GM23248 (cell line): Measurements from ENCODE around the gene SYNJ1. TPM values are rescaled to one million over a fixed set of nuclear protein-coding genes. Genes with fewer than 3 reads are reported as not detected.

Source experiments
- DNase-seq: peaks from one replicate; pipeline ENCODE4 v3.0.0-alpha.2; 2015
- H2AFZ ChIP-seq: fragments of 200-600 bp; sonication (generic); 2 replicates; pipeline ENCODE4 v1.6.1; 2016; ENCODE audit warnings: antibody characterized with exemption
- H3F3A ChIP-seq: fragments of 200-600 bp; sonication (generic); 2 replicates; pipeline ENCODE4 v1.6.1; 2016; ENCODE audit warnings: mild to moderate bottlenecking, antibody characterized with exemption, mixed run types; ENCODE audit not compliant: insufficient read depth
- H3K27ac ChIP-seq: fragments of 200-600 bp; sonication (generic); 2 replicates; pipeline ENCODE4 v1.5.1; 2016; ENCODE audit warnings: mild to moderate bottlenecking
- H3K27me3 ChIP-seq: fragments of 200-600 bp; sonication (generic); replicated peaks from 2 replicates; pipeline ENCODE4 v1.6.1; 2016; ENCODE audit warnings: mild to moderate bottlenecking; ENCODE audit not compliant: insufficient read depth
- H3K36me3 ChIP-seq: fragments of 200-600 bp; sonication (generic); 2 replicates; pipeline ENCODE4 v1.6.1; 2016; ENCODE audit warnings: low read depth, mild to moderate bottlenecking
- H3K4me1 ChIP-seq: fragments of 200-600 bp; sonication (generic); 2 replicates; pipeline ENCODE4 v1.6.1; 2016; ENCODE audit warnings: mild to moderate bottlenecking; ENCODE audit not compliant: insufficient read depth
- H3K4me2 ChIP-seq: fragments of 200-600 bp; sonication (generic); one replicate; pipeline ENCODE4 v1.6.1; 2016; ENCODE audit warnings: mild to moderate bottlenecking; ENCODE audit not compliant: unreplicated experiment
- H3K4me3 ChIP-seq: fragments of 200-600 bp; sonication (generic); 2 replicates; pipeline ENCODE4 v1.5.1; 2016; ENCODE audit warnings: mild to moderate bottlenecking
- H3K79me2 ChIP-seq: fragments of 200-600 bp; sonication (generic); 2 replicates; pipeline ENCODE4 v1.6.1; 2016; ENCODE audit warnings: mild to moderate bottlenecking; ENCODE audit not compliant: insufficient read depth
- H3K9ac ChIP-seq: fragments of 200-600 bp; sonication (generic); 2 replicates; pipeline ENCODE4 v1.6.1; 2016; ENCODE audit warnings: mild to moderate bottlenecking
- H3K9me2 ChIP-seq: fragments of 200-600 bp; sonication (generic); 2 replicates; pipeline ENCODE4 v1.6.1; 2016; ENCODE audit warnings: mixed run types, mild to moderate bottlenecking, moderate library complexity; ENCODE audit not compliant: insufficient read depth
- H3K9me3 ChIP-seq: fragments of 200-600 bp; sonication (generic); one replicate; pipeline ENCODE4 v1.6.1; 2017; ENCODE audit warnings: low read depth
- H4K20me1 ChIP-seq: fragments of 200-600 bp; sonication (generic); 2 replicates; pipeline ENCODE4 v1.6.0; 2016; ENCODE audit not compliant: insufficient read depth
- EZH2 ChIP-seq: fragments of 200-600 bp; sonication (generic); IDR thresholded peaks from 2 replicates; pipeline ENCODE4 v1.6.1; 2018; ENCODE audit warnings: antibody characterized with exemption, mild to moderate bottlenecking; ENCODE audit not compliant: insufficient read depth, poor library complexity, severe bottlenecking
- EZH2phosphoT487 ChIP-seq: fragments of 200-600 bp; sonication (generic); IDR thresholded peaks from 2 replicates; pipeline ENCODE4 v1.6.1; 2018; ENCODE audit warnings: antibody characterized with exemption, moderate library complexity, mild to moderate bottlenecking, low read depth; ENCODE audit not compliant: insufficient read depth
- WGBS, 2 experiments: methylation state at CpG; one replicate each; pipeline ENCODE4 v1.1.6; 2015 to 2017; ENCODE audit warnings: low lambda C conversion rate in 2 of 2, low coverage in 1 of 2; ENCODE audit errors: missing lambda C conversion rate in 2 of 2; 5-methylcytosine and 5-hydroxymethylcytosine counted together
- in situ Hi-C: fragments of 300-500 bp; cut with MboI; formaldehyde crosslinking; loops from 2 replicates; pipeline ENCODE4 v1.15.0; 2020
- polyA plus RNA-seq: library from polyadenylated mRNA; unstranded; fragments of >200 nt; fragmentation: Nextera tagmentation; extraction: Ambion mirVana; gene quantifications from 2 replicates; pipeline ENCODE4 v1.2.1, GENCODE V29; 2016
- total RNA-seq: library from RNA; depleted of rRNA; stranded (reverse); fragments of >200 nt; shearing (Covaris generic); gene quantifications from 2 replicates; pipeline ENCODE4 v1.2.3, GENCODE V29; 2014; rRNA removed

Gene SYNJ1
- total and polyA plus RNA-seq, 2 experiments from 2014 or later: 4.6 to 5.0 TPM

DNA sequence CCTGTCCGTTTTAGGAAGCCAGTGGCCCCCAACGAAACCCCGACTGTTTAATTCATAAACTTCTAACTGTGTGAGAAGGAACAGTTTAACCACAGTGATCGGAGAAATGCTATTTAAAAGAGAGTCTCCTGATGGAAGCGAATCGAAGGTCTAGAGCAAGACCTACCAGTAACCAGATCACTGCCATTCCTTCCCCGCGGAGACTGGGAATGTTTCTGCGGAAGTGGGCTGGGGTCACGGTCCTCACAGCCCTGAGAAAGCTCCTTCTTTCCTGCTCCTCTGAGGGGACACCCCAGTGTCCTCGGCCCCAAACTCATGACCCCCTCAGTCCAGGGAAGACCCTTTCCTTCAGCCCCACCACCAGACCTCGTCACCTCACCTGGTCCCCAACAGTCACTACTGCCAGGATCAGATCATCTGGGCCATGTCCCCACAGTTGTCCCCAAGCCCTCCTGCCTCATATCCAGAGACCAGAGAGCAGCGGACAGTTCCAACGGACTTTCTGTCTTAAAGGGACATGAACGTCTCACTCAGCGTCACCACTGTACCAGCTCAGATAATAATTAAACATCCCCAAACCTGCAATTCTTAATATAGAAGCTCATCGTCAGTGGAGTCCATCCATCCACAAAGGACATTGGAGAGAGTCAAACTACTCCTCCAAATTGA is 142.6 kb downstream of the SYNJ1 start, which contains the start of gene TCP10L:
TSS of gene TCP10L (minus strand) at position 482 of the 669 bp plus-strand sequence. CDS start 1,219 bp downstream, outside the sequence.
- Histone ChIP-seq H3K4me1 (no peaks in the 10 kb centered on the region), H3K27ac (no peak within 1 kb of the TSS), H4K20me1 (no peaks in the 10 kb centered on the region), H3K4me2 (no peak within 1 kb of the TSS), H3K9ac (no peak within 1 kb of the TSS), H3F3A (no peaks in the 10 kb centered on the region), H2AFZ (no peak within 1 kb of the TSS), H3K9me2 (no peaks in the 10 kb centered on the region), H3K27me3 (peaks cover 3% of the 10 kb centered on the region; the same call in 1 of the 2 replicates), H3K4me3 (no peak within 1 kb of the TSS), H3K9me3 (no peaks in the 10 kb centered on the region), H3K79me2 (no peaks in the 10 kb centered on the region), H3K36me3 (no peaks in the 10 kb centered on the region)
- in situ Hi-C loops: no loop called here
- DNase-seq: no peak
- 81 to 89% methylated on average over 16 to 17 of the region's 17 CpGs for WGBS, 2 experiments
- TF ChIP-seq EZH2phosphoT487: no peak
- no peak for TF ChIP-seq EZH2

DNA sequence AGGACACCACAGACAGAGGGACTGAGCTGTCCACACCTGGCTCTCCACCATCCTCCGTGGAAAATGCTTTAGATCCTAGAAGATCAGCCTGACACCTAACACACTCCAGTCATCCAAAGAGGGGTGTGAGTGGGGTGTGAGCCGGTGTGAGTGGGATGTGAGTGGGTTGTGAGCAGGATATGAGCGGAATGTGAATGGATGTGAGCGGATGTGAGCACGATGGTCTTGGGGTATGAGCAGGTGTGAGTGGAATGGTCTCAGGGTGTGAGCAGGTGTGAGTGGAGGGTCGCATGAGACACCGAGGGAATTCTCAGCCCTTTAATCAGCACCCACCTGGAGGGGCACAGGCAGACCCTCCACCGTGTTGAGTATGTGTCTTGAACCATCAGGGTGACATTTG is 143.3 kb downstream of the SYNJ1 start:
- DNase-seq: no peak
- Histone ChIP-seq H3K9ac (no peak overlapping the region), H3K9me2 (no peaks in the 10 kb centered on the region), H4K20me1 (no peaks in the 10 kb centered on the region), H3K36me3 (no peaks in the 10 kb centered on the region), H3K4me1 (no peaks in the 10 kb centered on the region), H2AFZ (no peak overlapping the region), H3K4me3 (no peak overlapping the region), H3K27me3 (peaks cover 3% of the 10 kb centered on the region; the same call in 1 of the 2 replicates), H3F3A (no peaks in the 10 kb centered on the region), H3K79me2 (no peaks in the 10 kb centered on the region), H3K4me2 (no peak overlapping the region), H3K27ac (no peak overlapping the region), H3K9me3 (no peaks in the 10 kb centered on the region)
- in situ Hi-C loops: no loop called here
- TF ChIP-seq EZH2phosphoT487: no peak
- no peak for TF ChIP-seq EZH2
- WGBS, 2 experiments: 68 to 70% methylated on average over 8 of the region's 8 CpGs

DNA sequence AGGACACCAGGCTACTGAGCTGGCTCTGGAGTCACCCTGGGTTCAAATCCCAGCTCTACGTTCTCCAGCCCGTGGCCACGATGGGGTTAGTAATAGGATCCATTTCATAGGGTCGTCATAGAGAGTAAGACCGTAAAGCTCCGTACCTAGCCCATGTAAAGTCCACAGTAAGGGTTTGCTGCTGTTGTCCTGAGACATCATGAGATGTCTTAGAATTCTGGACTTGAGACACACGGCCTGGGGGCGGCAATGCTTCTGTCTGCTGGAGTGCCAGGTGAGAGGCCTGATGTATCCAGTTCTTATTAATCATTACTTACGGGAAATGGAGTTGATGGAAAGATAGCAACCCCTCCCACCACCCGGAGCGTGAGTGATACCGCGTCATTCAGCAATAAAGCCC is 146.1 kb downstream of the SYNJ1 start:
- no peak overlapping the region for H2AFZ ChIP-seq
- H3K4me2 ChIP-seq: no peak overlapping the region
- H4K20me1 ChIP-seq: no peaks in the 10 kb centered on the region
- no peaks in the 10 kb centered on the region for H3F3A ChIP-seq
- no peaks in the 10 kb centered on the region for H3K9me2 ChIP-seq
- H3K36me3 ChIP-seq: no peaks in the 10 kb centered on the region
- no peaks in the 10 kb centered on the region for H3K79me2 ChIP-seq
- no peak overlapping the region for H3K27ac ChIP-seq
- TF ChIP-seq EZH2 (no peak), EZH2phosphoT487 (no peak)
- peaks cover 12% of the 10 kb centered on the region; the same call in 1 of the 2 replicates for H3K27me3 ChIP-seq
- H3K4me1 ChIP-seq: no peaks in the 10 kb centered on the region
- 88 to 91% methylated on average over 13 of the region's 13 CpGs for WGBS, 2 experiments
- H3K4me3 ChIP-seq: no peak overlapping the region
- DNase-seq: no peak
- H3K9ac ChIP-seq: no peak overlapping the region
- H3K9me3 ChIP-seq: no peaks in the 10 kb centered on the region
- in situ Hi-C loops: no loop called here

DNA sequence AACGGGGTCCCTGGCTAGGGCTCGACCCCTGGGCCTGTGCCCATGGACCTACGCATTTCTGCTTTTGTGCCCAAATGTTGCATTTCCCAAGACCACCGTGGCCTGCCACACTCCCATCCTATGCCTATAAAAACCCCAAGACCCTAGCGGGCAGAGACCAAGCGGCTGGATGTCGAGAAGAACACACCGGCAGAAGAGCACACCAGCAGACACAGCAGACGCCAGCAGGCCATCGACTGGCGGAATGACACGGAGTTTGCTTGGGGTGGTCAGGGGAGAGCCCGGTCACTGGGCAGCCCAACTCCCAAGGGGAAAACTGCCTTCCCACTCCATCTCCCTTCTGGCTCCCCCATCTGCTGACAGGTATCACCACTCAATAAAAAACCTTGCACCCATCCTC is 146.9 kb downstream of the SYNJ1 start:
- Histone ChIP-seq H3K36me3 (no peaks in the 10 kb centered on the region), H3K27ac (no peak overlapping the region), H3K9me3 (no peaks in the 10 kb centered on the region), H3K27me3 (peaks cover 12% of the 10 kb centered on the region; the same call in 1 of the 2 replicates), H3K4me1 (no peaks in the 10 kb centered on the region), H3K4me2 (no peak overlapping the region), H3K79me2 (no peaks in the 10 kb centered on the region), H3K9ac (no peak overlapping the region), H4K20me1 (no peaks in the 10 kb centered on the region), H3F3A (no peaks in the 10 kb centered on the region), H2AFZ (no peak overlapping the region), H3K4me3 (no peak overlapping the region), H3K9me2 (no peaks in the 10 kb centered on the region)
- 73 to 76% methylated on average over 13 of the region's 13 CpGs for WGBS, 2 experiments
- no peak for DNase-seq
- in situ Hi-C loops: no loop called here
- TF ChIP-seq EZH2 (no peak), EZH2phosphoT487 (no peak)

Other genes with a start within 250 kb of the SYNJ1 start
- gene TCP10L, start 142.5 kb downstream of the SYNJ1 start, total RNA-seq: 0.97 TPM in 1 of 2 replicates, not detected in the other
- gene TCP10L, start 142.5 kb downstream of the SYNJ1 start, polyA plus RNA-seq: not detected in 2 replicates
- 20.5 and 26.8 TPM in 2 replicates for gene CFAP298, start 115.6 kb downstream of the SYNJ1 start, total RNA-seq
- gene CFAP298, start 115.6 kb downstream of the SYNJ1 start, polyA plus RNA-seq: 53.9 and 56.0 TPM in 2 replicates
- gene PAXBP1, start 43.7 kb upstream of the SYNJ1 start, total RNA-seq: 14.7 and 16.2 TPM in 2 replicates
- 6.3 and 7.4 TPM in 2 replicates for gene PAXBP1, start 43.7 kb upstream of the SYNJ1 start, polyA plus RNA-seq